Lower lobe of right lung (tissue), 2 donors: Measurements from ENCODE around the gene HHIP. TPM values are rescaled to one million over a fixed set of nuclear protein-coding genes. Genes with fewer than 3 reads are reported as not detected.

ENCODE experiments used
- ATAC-seq, 2 donors: fragments of 200-7000 bp; cut with Tn5 transposase; one replicate each; pipeline ENCODE4 v1.9.1; 2020 to 2022; ENCODE audit warnings: mild to moderate bottlenecking in 2 of 2, moderate library complexity in 2 of 2
- DNase-seq: peaks from one replicate; pipeline ENCODE4 v3.0.0-alpha.2; 2020
- H3K27ac ChIP-seq: fragments of 200-600 bp; one replicate; pipeline ENCODE4 v1.8.0; 2022
- H3K27me3 ChIP-seq: fragments of 200-600 bp; one replicate; pipeline ENCODE4 v1.8.0; 2022; ENCODE audit warnings: low read depth
- H3K36me3 ChIP-seq: fragments of 200-600 bp; one replicate; pipeline ENCODE4 v1.8.0; 2022; ENCODE audit warnings: mild to moderate bottlenecking
- H3K4me1 ChIP-seq: fragments of 200-600 bp; one replicate; pipeline ENCODE4 v1.8.0; 2022
- H3K4me3 ChIP-seq: fragments of 200-600 bp; one replicate; pipeline ENCODE4 v1.8.0; 2022; ENCODE audit warnings: mild to moderate bottlenecking
- H3K9me3 ChIP-seq: fragments of 200-600 bp; one replicate; pipeline ENCODE4 v1.8.0; 2022
- CTCF ChIP-seq: fragments of 200-600 bp; IDR thresholded peaks from one replicate; pipeline ENCODE4 v1.8.0; 2022; ENCODE audit warnings: antibody characterized with exemption, mild to moderate bottlenecking
- intact Hi-C: fragments of 100-400 bp; cut with DNase I; formaldehyde crosslinking; loops from one replicate; pipeline ENCODE4 v1.11.0; 2022
- total RNA-seq: library from RNA; stranded (reverse); fragmentation: NEBNext Ultra II Directional; extraction: Animal tissue kit (Norgen Biotek cat#: 25700); gene quantifications from one replicate; pipeline ENCODE4 v1.2.1, GENCODE V29; 2021
- donor health status: DM: no; HTN: yes; CAD: no; lungs with severe emphysema.

HHIP gene
- total RNA-seq, 1 donor from 2014 or later, result 172 TPM

GRCh38 chr4:144712775-144713174 is 66.8 kb downstream of the HHIP start:
- Histone ChIP-seq H3K4me1 (no peaks in the 10 kb centered on the region), H3K27me3 (no peaks in the 10 kb centered on the region), H3K36me3 (no peaks in the 10 kb centered on the region), H3K9me3 (no peaks in the 10 kb centered on the region), H3K27ac (no peak overlapping the region), H3K4me3 (no peak overlapping the region)
- intact Hi-C loops, result no loop called here
- DNase-seq (no peak), ATAC-seq (no peak)
- TF ChIP-seq CTCF, result no peak

DNA sequence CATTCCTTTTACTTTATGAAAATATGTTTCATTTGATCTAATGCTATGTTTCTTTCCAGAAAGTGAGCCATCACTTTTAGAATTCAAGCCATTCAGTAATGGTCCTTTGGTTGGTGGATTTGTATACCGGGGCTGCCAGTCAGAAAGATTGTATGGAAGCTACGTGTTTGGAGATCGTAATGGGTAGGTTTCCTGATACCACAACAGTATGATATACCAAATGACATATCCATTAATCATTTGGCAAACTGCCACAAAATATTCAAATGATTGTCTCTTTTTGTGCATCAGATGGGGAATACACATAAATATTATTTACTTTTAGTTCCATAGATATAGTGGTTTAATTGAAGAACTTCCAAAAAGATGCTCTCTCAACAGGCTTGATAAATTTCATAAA is 68.2 kb downstream of the HHIP start:
- Histone ChIP-seq H3K4me1 (no peaks in the 10 kb centered on the region), H3K36me3 (no peaks in the 10 kb centered on the region), H3K4me3 (no peak overlapping the region), H3K9me3 (no peaks in the 10 kb centered on the region), H3K27me3 (no peaks in the 10 kb centered on the region), H3K27ac (no peak overlapping the region)
- no peak for TF ChIP-seq CTCF
- DNase-seq (no peak), ATAC-seq (no peak)
- intact Hi-C loops, result no loop called here

DNA sequence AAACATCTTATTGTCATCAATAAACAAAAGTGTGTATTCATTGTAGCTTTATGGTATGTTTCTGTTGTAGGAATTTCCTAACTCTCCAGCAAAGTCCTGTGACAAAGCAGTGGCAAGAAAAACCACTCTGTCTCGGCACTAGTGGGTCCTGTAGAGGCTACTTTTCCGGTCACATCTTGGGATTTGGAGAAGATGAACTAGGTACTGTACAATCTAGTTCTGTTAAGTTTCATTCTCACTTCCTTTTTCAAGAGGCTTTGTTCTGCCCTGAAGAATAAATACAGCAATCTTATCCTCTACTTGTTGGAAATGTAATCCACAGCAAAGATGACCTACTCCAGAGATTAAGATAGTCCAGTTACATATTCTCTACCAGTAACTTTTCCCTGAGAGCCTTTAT is 69.3 kb downstream of the HHIP start:
- no peaks in the 10 kb centered on the region for H3K4me1 ChIP-seq
- H3K9me3 ChIP-seq, result no peaks in the 10 kb centered on the region
- intact Hi-C loops, result no loop called here
- ATAC-seq, result no peak
- no peak overlapping the region for H3K4me3 ChIP-seq
- TF ChIP-seq CTCF, result no peak
- H3K27ac ChIP-seq, result no peak overlapping the region
- H3K27me3 ChIP-seq, result no peaks in the 10 kb centered on the region
- no peak for DNase-seq
- H3K36me3 ChIP-seq, result no peaks in the 10 kb centered on the region

DNA sequence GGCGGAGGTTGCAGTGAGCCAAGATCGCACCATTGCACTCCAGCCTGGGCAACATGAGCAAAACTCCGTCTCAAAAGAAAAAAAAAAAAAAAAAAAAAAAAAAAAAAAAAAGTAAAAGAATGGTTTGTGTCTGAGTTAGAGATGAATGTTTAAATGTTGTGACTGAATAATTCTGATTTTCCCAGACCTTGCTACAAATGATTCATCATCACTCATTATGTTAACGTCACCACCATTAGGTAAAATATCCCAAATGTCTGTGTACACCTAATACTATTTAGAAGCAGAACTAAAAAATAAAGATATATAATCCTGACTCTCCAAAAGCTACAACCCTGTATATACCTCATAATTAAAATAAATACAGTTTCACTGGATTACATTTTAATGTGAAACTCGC is 70.8 kb downstream of the HHIP start:
- Histone ChIP-seq H3K4me3 (no peak overlapping the region), H3K27ac (no peak overlapping the region), H3K27me3 (no peaks in the 10 kb centered on the region), H3K4me1 (no peaks in the 10 kb centered on the region), H3K9me3 (no peaks in the 10 kb centered on the region), H3K36me3 (no peaks in the 10 kb centered on the region)
- intact Hi-C loops, result no loop called here
- DNase-seq (no peak), ATAC-seq (no peak)
- TF ChIP-seq CTCF, result no peak

DNA sequence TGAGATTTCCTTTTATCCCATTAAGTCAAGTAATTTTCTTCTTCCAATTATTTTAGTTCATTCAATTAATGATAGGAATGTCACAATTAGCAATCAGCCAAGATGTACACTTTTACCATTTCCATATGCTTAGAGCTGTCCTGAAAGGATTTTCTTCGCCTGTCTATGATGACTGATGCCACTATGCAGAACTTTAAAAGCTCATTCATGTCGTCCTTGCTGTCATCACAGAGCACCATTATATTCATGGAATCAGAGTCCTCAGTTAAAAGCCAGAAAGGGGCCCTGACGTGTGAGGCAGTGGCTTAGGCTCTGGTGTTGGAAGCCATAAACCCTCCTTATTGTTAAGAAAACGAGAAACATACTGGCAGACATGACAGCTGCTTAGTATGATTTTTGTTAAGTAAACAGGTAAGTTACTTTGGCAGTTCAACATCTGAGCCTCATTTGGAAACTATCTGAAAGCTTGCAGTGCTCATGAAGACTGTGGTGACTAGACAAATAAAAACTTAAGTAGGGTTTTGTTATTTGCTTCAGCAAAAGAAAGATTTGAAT is 73.1 kb downstream of the HHIP start:
- no peak for ATAC-seq
- intact Hi-C loops, result no loop called here
- no peaks in the 10 kb centered on the region for H3K36me3 ChIP-seq

More for the DNA sequence above, 73.1 kb downstream of the HHIP start:
- H3K27me3 ChIP-seq, result no peaks in the 10 kb centered on the region
- H3K4me3 ChIP-seq, result no peak overlapping the region
- no peaks in the 10 kb centered on the region for H3K4me1 ChIP-seq
- H3K9me3 ChIP-seq, result no peaks in the 10 kb centered on the region
- no peak for TF ChIP-seq CTCF
- no peak overlapping the region for H3K27ac ChIP-seq
- DNase-seq, result no peak
